ENCODE results near the gene BEST3. TPM values are rescaled to one million over a fixed set of nuclear protein-coding genes. Genes with fewer than 3 reads are reported as not detected.

BEST3 gene
- total RNA-seq, 6 experiments from 2014 or later, result not detected

DNA sequence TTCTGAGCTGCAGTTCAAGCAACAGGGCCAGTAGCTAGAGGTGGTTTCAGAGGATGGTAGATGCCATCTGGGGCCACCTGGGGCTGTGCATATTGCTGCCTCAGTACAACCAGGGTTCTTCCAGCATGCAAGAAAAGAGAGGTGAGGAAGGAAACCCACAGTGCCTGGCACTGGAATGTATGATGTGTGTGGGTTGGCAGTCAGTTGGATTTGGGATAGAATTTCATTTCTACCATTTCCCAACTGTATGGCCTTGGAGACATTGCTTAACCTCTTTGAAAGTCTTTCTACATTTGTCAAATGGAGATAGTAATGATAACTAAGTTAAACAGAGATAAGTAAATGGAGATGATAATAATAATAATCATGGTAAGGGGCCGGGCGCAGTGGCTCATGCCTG is 78.2 kb downstream of the BEST3 start:
- H3K36me3 ChIP-seq, result no peaks in the 10 kb centered on the region
- H3K4me1 ChIP-seq, result no peaks in the 10 kb centered on the region
- ATAC-seq, result no peak
- no peak for DNase-seq
- intact Hi-C loops (cut with DNase I), result no loop called here
- TF ChIP-seq, protein P1, sequence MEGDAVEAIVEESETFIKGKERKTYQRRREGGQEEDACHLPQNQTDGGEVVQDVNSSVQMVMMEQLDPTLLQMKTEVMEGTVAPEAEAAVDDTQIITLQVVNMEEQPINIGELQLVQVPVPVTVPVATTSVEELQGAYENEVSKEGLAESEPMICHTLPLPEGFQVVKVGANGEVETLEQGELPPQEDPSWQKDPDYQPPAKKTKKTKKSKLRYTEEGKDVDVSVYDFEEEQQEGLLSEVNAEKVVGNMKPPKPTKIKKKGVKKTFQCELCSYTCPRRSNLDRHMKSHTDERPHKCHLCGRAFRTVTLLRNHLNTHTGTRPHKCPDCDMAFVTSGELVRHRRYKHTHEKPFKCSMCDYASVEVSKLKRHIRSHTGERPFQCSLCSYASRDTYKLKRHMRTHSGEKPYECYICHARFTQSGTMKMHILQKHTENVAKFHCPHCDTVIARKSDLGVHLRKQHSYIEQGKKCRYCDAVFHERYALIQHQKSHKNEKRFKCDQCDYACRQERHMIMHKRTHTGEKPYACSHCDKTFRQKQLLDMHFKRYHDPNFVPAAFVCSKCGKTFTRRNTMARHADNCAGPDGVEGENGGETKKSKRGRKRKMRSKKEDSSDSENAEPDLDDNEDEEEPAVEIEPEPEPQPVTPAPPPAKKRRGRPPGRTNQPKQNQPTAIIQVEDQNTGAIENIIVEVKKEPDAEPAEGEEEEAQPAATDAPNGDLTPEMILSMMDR (IDR thresholded peaks at IDR 0.05), result no peak
- no peak for TF ChIP-seq POLR2A (IDR thresholded peaks at IDR 0.05)
- no peaks in the 10 kb centered on the region for H3K27me3 ChIP-seq
- WGBS (ENCODE audit: insufficient coverage, low coverage, low lambda C conversion rate, missing lambda C conversion rate), result 87% methylated on average over 2 of the region's 2 CpGs
- no peak overlapping the region for H3K4me3 ChIP-seq
- H3K27ac ChIP-seq, result no peak overlapping the region
- H3K9me3 ChIP-seq, result no peaks in the 10 kb centered on the region

DNA sequence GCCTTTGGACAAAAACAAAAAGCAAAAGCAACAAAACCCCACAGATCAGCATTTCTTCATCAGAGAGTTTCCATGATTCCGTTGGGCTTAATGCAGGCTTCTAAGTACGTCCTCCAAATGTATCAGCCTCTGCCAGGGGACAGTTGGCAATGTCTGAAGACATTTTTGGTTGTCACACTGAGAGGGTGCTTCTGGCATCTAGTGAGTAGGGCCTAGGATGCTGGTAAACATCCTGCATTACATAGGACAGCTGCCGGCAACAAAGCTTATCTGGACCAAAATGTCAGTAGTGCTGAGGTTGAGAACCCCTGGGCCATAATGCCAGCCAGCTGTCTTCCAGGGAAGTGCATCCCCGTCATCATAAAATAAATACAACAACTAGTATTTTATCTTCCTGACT is 79.0 kb downstream of the BEST3 start:
- ATAC-seq (no peak), DNase-seq (no peak)
- TF ChIP-seq, protein P1 (IDR thresholded peaks at IDR 0.05), result no peak
- TF ChIP-seq POLR2A (IDR thresholded peaks at IDR 0.05), result no peak
- intact Hi-C loops (cut with DNase I), result no loop called here
- Histone ChIP-seq H3K9me3 (no peaks in the 10 kb centered on the region), H3K27ac (no peak overlapping the region), H3K27me3 (no peaks in the 10 kb centered on the region), H3K36me3 (no peaks in the 10 kb centered on the region), H3K4me3 (no peak overlapping the region), H3K4me1 (no peaks in the 10 kb centered on the region)
- WGBS (ENCODE audit: insufficient coverage, low coverage, low lambda C conversion rate, missing lambda C conversion rate), result 47% methylated on average over 4 of the region's 4 CpGs

DNA sequence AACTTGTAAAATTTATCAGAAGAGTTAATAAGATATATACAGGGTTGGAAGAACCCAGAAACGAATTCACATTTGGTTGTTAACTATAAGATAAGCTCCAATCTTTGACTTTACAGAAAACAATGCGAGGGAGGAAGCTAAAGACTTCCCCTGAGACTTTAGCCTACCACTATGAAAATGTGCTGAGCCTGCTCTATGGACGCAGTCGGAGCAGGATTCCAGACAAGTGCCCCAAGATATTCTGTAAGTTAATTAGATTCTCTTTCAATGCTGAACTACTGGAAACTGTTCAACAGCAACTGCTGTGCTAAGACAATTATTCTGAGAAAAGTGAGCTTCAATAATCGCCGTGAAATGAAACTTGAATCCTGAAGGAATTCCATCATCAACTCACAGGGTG is 80.1 kb downstream of the BEST3 start:
- H3K4me1 ChIP-seq, result no peaks in the 10 kb centered on the region
- no peak overlapping the region for H3K27ac ChIP-seq
- no peaks in the 10 kb centered on the region for H3K27me3 ChIP-seq
- no peaks in the 10 kb centered on the region for H3K9me3 ChIP-seq
- no peak overlapping the region for H3K4me3 ChIP-seq
- H3K36me3 ChIP-seq, result no peaks in the 10 kb centered on the region
- intact Hi-C loops (cut with DNase I), result no loop called here
- no peak for DNase-seq
- peak in 3 of 4 donors; percentile 46 to 52 (median 49) for ATAC-seq
- no peak for TF ChIP-seq POLR2A (IDR thresholded peaks at IDR 0.05)
- TF ChIP-seq, protein P1 (IDR thresholded peaks at IDR 0.05), result no peak
- 54% methylated on average over 6 of the region's 6 CpGs for WGBS (ENCODE audit: insufficient coverage, low coverage, low lambda C conversion rate, missing lambda C conversion rate)

DNA sequence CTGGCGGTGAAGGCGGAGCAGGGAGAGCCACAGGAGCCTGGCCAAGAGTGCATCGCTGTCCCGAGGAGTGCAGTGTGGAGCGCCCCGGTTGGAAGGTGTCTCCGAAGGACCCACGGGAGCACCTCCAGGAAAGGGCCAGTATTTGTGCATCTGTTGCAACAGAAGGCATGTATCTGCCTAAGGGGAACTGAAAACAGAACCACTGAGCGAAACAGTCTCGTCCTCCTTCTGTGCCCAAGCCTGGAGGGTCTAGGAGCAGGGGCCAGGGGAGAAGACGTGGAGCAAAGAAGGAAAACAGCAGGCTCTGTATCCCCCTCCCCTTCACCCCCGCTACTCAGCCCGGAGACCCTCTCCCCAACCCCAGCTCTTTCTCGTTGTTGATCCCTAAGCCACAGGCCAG is 83.1 kb downstream of the BEST3 start:
- Histone ChIP-seq H3K27me3 (no peaks in the 10 kb centered on the region), H3K4me3 (no peak overlapping the region), H3K27ac (no peak overlapping the region), H3K36me3 (no peaks in the 10 kb centered on the region), H3K9me3 (no peaks in the 10 kb centered on the region), H3K4me1 (no peaks in the 10 kb centered on the region)
- 58% methylated on average over 8 of the region's 14 CpGs for WGBS (ENCODE audit: insufficient coverage, low coverage, low lambda C conversion rate, missing lambda C conversion rate)
- intact Hi-C loops (cut with DNase I), result no loop called here
- no peak for DNase-seq
- ATAC-seq, result no peak
- TF ChIP-seq, protein P1 (IDR thresholded peaks at IDR 0.05), result no peak
- no peak for TF ChIP-seq POLR2A (IDR thresholded peaks at IDR 0.05)

DNA sequence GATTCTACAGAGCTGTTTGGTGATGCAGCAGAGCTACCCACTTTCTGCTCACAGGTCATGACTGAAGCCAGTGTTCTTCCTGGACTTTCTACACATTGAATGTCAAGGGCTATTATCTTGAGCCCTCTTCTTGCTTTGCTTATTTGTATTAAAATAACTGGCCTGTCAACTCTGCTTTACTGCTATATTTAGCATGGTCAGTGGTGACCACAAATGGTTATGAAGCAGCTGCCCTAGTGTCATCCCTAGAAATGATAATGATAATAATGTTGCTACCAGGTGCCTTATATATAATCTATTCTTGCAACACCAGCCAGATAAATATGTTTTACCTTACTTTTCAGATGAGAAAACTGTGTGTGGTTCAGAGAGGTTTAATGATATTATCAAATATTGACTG is 85.8 kb downstream of the BEST3 start:
- Histone ChIP-seq H3K4me1 (no peaks in the 10 kb centered on the region), H3K9me3 (no peaks in the 10 kb centered on the region), H3K4me3 (no peak overlapping the region), H3K36me3 (no peaks in the 10 kb centered on the region), H3K27me3 (no peaks in the 10 kb centered on the region), H3K27ac (no peak overlapping the region)
- no peak for ATAC-seq
- TF ChIP-seq, protein P1 (IDR thresholded peaks at IDR 0.05), result no peak
- no peak for TF ChIP-seq POLR2A (IDR thresholded peaks at IDR 0.05)
- intact Hi-C loops (cut with DNase I), result no loop called here
- no peak for DNase-seq
